Left colon (tissue), 2 donors: Measurements from ENCODE around the gene UXS1. TPM values are rescaled to one million over a fixed set of nuclear protein-coding genes. Genes with fewer than 3 reads are reported as not detected.

Experiments
- ATAC-seq: fragments of 200-7000 bp; cut with Tn5 transposase; one replicate; pipeline ENCODE4 v1.9.1; 2020; ENCODE audit warnings: mild to moderate bottlenecking, moderate library complexity
- DNase-seq, 2 donors: peaks; one replicate each; pipeline ENCODE4 v3.0.0-alpha.2; 2020
- intact Hi-C, 2 donors: fragments of 100-400 bp; cut with DNase I in 1 of 2; cut with micrococcal nuclease in 1 of 2; formaldehyde crosslinking; loops; one replicate each; pipeline versions ENCODE4 v1.11.2 to v1.14.0; 2022; cut with DNase I, micrococcal nuclease
- total RNA-seq, 2 donors: library from RNA; stranded (reverse); fragmentation: NEBNext Ultra II Directional; extraction: Animal tissue kit (Norgen Biotek cat#: 25700); gene quantifications; one replicate each; pipeline ENCODE4 v1.2.1, GENCODE V29; 2021
- donor health status: DM: no; HTN: no; CAD: no.
- donor health status: DM: yes; HTN: yes; CAD: no.

Gene UXS1
- total RNA-seq, 2 donors from 2014 or later = 32.2 to 35.5 TPM

DNA sequence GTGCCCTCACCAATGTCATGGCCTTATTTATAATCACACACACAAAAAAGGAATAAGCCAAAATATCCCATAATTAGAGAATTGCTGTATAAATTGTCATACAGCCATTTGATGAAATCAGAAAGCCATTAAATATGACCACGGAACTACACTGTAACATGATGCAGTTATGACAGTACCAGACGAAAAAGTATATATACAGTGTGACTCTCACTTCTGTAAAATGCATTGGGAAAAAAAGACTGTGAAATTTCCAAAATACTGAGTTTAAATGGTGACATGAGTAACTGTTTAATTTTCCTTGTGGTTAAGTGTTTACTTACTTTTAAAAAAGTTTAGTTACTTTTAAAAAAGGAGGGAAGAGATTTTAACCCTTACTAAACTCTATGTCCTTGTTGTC lies 25.4 kb downstream of the UXS1 start:
- ATAC-seq = no peak
- no peak for DNase-seq
- intact Hi-C loops = no loop called here

- intact Hi-C loops = no loop called here
- DNase-seq = no peak
- ATAC-seq = no peak
Observed at GRCh38 chr2:106167067-106167466, 27.0 kb downstream of the UXS1 start.

GRCh38 chr2:106165561-106165960 lies 28.5 kb downstream of the UXS1 start:
- intact Hi-C loops = no loop called here
- no peak for ATAC-seq

DNA sequence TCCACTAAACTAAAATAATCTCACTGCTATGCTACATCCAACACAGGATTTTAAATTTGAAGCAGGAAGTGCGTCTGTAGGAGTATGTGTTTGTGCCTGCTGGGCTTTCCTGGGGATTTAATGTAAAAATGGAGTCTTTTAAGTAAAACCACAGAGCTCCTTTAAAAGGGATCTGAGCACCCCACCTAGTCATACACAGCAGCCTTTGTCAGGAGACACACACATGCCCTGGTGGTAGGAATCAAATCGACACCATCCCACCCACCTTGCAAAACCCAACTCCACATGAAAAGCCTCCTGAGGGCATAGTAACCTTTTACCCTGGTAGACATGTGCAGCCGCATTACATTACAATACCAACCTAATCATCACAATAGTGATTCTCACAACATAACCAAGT lies 29.1 kb downstream of the UXS1 start:
- intact Hi-C loops = no loop called here
- DNase-seq (no peak), ATAC-seq (no peak)

More at GRCh38 chr2:106165561-106165960, 28.5 kb downstream of the UXS1 start:
- no peak for DNase-seq

DNA sequence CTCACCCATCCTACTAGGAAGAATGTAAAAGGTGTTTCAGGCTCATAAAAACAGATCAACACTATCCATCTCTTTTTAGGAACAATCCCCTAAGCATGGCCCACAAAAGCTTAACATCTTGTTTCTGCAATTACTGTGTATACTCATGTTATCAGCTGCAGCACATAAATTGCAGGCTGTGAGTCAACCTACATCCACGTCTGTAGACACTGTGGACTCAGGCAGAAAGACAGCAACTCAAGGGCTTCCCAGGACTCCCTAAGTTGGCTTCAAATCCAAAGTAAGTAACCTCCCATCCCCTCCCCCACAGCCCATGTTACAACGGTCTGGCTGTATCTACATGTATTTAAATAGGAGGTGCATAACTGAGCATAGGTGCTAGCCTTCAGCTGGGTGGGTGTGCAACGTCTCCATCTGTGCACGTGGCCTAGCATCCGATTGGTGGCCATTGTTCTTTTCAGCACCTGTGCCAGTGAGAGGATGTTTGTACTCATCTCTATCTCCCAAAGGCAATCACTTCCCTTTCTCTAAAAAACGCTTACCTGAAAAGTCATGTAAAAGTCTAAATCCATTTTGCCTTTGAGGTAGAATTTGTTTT lies 30.1 kb downstream of the UXS1 start:
- DNase-seq (no peak), ATAC-seq (no peak)
- intact Hi-C loops = no loop called here

DNA sequence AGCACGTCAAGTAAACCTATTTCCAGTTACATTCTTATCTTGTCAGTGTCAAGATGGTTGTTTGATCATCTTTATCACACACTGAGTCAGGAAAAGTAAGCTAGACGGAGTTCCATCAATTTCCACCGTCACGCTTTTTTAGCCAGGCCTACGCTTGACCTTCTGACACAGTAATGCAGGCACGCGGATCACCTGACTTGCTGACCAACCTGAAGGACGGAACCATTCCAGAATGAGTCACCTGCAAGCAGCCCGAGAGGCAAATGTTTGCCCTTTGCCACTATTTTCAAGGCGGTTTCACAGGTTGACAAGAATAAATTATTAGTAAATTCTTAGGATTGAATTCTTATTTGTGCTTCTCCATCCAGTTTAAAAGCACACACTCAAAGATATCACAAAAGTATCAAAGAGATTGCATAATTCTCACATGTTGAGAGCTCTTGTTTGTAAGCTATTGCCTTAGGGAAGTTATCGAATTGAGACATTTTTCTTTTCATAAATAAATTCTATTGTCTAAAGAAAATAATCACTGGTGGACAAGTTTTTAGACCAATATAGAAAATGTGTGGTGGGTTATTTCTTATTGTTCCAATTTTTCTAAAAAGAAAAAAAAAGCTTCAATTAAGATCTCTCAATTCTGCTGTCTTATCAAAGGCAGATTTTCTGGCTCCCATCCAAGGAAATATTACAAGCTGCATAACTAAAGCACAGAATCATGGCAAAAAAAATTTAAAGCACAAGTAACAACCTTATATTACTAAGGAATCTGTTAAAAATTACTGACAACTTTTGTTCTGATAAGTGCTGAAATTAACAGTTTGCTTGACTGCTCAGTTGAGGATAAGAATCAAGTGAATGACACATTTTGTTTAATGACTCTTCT lies 31.9 kb downstream of the UXS1 start:
- no peak for ATAC-seq
- DNase-seq = no peak
- intact Hi-C loops = no loop called here

DNA sequence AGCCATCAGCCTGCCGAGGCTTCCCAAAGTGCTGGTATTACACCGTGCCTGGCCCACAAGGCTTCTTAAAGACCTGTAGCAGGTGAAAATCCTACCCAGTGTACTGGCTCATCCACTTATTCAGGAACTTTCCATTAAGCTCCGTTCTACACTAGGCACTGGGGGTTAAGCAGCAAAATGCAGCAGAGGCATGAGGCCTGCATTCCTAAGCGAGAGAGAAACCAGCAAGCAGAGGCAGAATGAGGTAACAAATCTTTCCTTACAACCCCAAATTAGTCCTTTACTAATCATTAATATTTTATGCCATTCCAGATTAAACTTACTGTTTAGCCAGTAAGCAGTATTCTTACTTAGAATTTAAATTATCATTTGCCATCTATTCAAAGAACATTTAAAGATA lies 32.8 kb downstream of the UXS1 start:
- ATAC-seq = no peak
- DNase-seq = no peak
- intact Hi-C loops = no loop called here

- intact Hi-C loops = no loop called here
- DNase-seq = no peak
- ATAC-seq = no peak
Observed at GRCh38 chr2:106160786-106161261, 33.3 kb downstream of the UXS1 start.

- ATAC-seq (no peak), DNase-seq (no peak)
Observed at GRCh38 chr2:106159866-106160785, 34.0 kb downstream of the UXS1 start.

GRCh38 chr2:106158871-106159270 lies 35.2 kb downstream of the UXS1 start:
- DNase-seq (no peak), ATAC-seq (no peak)
- intact Hi-C loops = no loop called here

More at GRCh38 chr2:106159866-106160785, 34.0 kb downstream of the UXS1 start:
- intact Hi-C loops = no loop called here

GRCh38 chr2:106158131-106158530 lies 36.0 kb downstream of the UXS1 start:
- no peak for ATAC-seq
- intact Hi-C loops = no loop called here
- DNase-seq = no peak

DNA sequence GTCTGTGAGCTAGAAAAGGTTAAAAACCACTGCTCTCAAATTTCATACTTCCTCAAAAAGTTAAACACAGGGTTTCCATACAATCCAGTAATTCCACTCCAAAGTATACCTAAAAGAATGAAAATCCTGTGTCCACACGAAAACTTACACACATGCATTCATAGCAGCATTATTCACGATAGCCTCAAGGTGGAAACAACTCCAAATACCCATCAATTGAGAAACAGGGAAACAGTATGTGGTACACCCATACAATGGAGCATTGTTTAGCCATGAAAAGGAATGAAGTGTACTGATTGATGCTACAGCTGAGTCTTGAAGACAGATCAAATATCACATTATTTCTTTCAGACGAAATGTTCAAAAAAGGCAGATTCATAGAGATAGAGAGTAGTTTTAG lies 36.7 kb downstream of the UXS1 start:
- no peak for ATAC-seq
- DNase-seq = no peak
- intact Hi-C loops = no loop called here

GRCh38 chr2:106156305-106157296 lies 37.5 kb downstream of the UXS1 start:
- intact Hi-C loops = no loop called here
- no peak for DNase-seq
- no peak for ATAC-seq

DNA sequence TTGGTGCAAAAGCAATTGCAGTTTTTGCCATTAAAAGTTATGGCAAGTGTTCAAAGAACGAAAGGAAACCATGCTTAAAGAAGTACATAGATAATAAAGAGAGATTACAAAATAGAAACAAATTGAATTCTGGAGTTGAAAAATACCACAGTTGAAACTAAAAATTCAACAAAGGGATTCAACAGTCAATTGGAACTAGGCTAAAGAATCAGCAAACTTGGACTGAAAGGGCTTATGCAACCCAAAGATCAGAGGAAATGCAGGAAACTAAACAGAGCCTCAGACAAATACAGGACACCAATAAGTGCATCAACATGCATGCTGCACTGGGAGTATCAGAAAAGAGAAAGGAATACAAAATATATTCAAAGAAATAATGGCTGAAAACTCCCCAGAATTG lies 40.3 kb downstream of the UXS1 start:
- intact Hi-C loops = no loop called here
- ATAC-seq (no peak), DNase-seq (no peak)

DNA sequence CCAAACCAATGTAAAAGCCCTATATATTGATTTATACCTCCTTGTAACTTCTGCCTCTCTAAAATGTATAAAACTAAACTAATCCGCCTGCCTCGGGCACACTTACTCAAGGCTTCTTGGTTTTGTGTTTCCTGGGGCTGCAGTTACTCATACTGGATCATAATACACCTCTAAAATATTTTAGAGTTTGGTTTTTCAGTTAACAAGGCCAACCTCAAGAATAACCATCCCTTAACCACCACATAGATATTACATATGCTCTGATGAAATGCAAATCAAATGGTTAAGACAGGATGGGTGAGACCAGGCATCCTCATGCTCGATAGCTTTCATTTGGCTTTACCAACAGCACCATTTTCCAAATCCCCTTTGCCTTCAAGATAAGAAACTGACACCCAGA lies 46.4 kb downstream of the UXS1 start:
- intact Hi-C loops = no loop called here
- no peak for DNase-seq
- ATAC-seq = no peak

DNA sequence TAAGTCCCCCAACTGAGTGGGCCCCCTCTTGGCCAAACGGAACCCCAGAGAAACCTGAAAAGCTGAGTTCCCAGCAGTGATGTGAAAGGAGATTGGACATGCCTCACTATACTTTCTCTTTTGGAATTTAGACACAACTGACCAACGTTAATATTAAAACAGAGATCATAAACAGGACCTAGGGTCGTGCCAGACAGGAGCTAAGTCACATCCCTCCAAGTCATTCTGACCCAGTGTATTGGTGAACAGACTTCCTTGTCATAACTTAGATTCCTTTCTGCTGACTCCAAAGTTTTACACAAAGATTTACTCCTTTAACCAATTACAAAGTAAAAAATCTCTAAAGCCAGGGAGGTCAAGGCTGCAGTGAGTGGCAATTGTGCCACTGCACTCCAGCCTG lies 46.9 kb downstream of the UXS1 start:
- intact Hi-C loops = no loop called here
- DNase-seq (no peak), ATAC-seq (no peak)

GRCh38 chr2:106144621-106145331 lies 49.3 kb downstream of the UXS1 start:
- no peak for DNase-seq
- no peak for ATAC-seq
- intact Hi-C loops = no loop called here
